Activated T-cell treated with anti-CD3 and anti-CD28 coated beads, Interleukin-2, amount 50 U/mL, for 72 hours (primary cell): ENCODE data around the gene CAMK2G. TPM values are rescaled to one million over a fixed set of nuclear protein-coding genes. Genes with fewer than 3 reads are reported as not detected.
A peak's percentile ranks its signal among the peaks of the same experiment; 100 is the strongest.
"Not testable (repeated sequence)": the region's sequence is repeated elsewhere in the genome, so short reads cannot be mapped to it uniquely, and the experiment has no call there.

Source experiments
- ATAC-seq, 2 donors: fragments of 150-1000 bp; cut with Tn5 transposase; replicated peaks in 1 of 2; 2 replicates each; pipeline ENCODE4 v1.10.0; 2021; ENCODE audit warnings: moderate library complexity in 2 of 2, mild to moderate bottlenecking in 1 of 2
- DNase-seq, 2 donors: peaks; one replicate each; pipeline ENCODE4 v3.0.0; 2021 to 2022; ENCODE audit warnings: mixed read lengths in 1 of 2
- H3K27ac Mint-ChIP-seq: one replicate; pipeline ENCODE4 v1.8.0; 2022; ENCODE audit warnings: mild to moderate bottlenecking, moderate library complexity, mixed read lengths
- H3K27me3 Mint-ChIP-seq: one replicate; pipeline ENCODE4 v1.8.0; 2022; ENCODE audit warnings: low read depth, mixed read lengths
- H3K36me3 Mint-ChIP-seq, 2 donors: one replicate each; pipeline ENCODE4 v1.8.0; 2022; ENCODE audit warnings: mixed read lengths in 2 of 2, mild to moderate bottlenecking in 1 of 2; ENCODE audit not compliant: insufficient read depth in 2 of 2
- H3K4me1 Mint-ChIP-seq: one replicate; pipeline ENCODE4 v1.8.0; 2022; ENCODE audit warnings: low read depth, mixed read lengths
- H3K4me3 Mint-ChIP-seq, 2 donors: one replicate each; pipeline ENCODE4 v1.8.0; 2022; ENCODE audit warnings: mild to moderate bottlenecking in 2 of 2, mixed read lengths in 2 of 2, moderate library complexity in 2 of 2
- H3K9me3 Mint-ChIP-seq, 2 donors: one replicate each; pipeline ENCODE4 v1.8.0; 2022; ENCODE audit warnings: mixed read lengths in 2 of 2
- total RNA-seq, 2 donors: library from RNA; stranded (reverse); gene quantifications; one replicate each; pipeline ENCODE4 v1.2.3, GENCODE V29; 2022

The CAMK2G gene
- total RNA-seq, 2 donors from 2014 or later, result 25.0 to 30.3 TPM

DNA sequence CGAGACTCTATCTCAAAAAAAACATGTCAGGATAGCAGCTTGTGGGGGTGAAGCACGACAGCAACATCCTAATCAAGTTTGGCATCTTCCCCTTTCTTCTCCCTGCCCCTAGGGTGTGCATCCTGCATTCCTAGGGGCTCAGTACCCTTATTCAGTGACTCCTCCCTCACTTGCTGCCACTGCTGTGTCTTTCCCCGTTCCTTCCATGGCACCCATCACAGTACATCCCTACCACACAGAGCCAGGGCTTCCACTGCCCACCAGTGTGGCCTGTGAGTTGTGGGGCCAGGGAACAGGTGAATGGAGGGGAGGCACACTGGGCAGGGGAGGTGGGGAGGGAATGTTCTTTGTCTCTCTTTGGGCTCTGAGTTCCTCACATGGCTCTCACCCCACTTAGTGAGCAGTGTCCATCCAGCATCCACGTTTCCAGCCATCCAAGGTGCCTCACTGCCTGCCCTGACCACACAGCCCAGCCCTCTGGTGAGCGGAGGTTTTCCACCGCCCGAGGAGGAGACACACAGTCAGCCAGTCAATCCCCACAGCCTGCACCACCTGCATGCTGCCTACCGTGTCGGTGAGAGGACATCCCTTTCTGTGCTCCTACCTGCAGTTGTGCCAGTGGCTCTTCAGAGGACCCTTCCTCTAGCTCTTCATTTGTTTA lies 74.3 kb downstream of the CAMK2G start:
- H3K36me3 Mint-ChIP-seq, result peaks cover 7 to 27% of the 10 kb centered on the region in 2 donors
- H3K4me3 Mint-ChIP-seq, result no peak overlapping the region
- peaks cover 19% of the 10 kb centered on the region for H3K4me1 Mint-ChIP-seq
- H3K27ac Mint-ChIP-seq, result peak overlapping the region; percentile 21
- no peaks in the 10 kb centered on the region for H3K9me3 Mint-ChIP-seq
- ATAC-seq (no peak), DNase-seq (no peak)
- H3K27me3 Mint-ChIP-seq, result no peaks in the 10 kb centered on the region

DNA sequence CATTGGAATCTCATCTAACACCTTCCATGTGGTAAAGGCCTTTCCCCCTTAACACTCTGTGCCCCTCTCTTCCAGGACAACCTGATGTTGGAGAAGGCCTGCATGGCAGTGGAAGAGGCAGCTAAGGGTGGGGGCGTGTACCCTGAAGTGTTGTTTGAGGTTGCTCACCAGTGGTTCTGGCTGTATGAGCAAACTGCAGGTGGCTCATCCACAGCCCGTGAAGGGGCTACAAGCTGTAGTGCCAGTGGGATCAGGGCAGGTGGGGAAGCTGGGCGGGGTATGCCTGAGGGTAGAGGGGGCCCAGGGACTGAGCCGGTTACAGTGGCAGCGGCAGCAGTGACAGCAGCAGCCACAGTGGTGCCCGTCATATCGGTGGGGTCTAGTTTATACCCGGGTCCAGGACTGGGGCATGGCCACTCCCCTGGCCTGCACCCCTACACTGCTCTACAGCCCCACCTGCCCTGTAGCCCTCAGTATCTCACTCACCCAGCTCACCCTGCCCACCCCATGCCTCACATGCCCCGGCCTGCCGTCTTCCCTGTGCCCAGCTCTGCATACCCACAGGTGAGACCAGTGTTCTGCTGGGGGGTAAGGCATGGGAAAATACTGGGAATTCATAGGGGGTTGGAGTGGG lies 75.3 kb downstream of the CAMK2G start:
- Mint-ChIP-seq H3K27me3 (no peaks in the 10 kb centered on the region), H3K4me1 (peaks cover 13% of the 10 kb centered on the region), H3K4me3 (no peak overlapping the region), H3K27ac (peak overlapping the region; percentile 11), H3K36me3 (peaks cover 7 to 28% of the 10 kb centered on the region in 2 donors), H3K9me3 (no peaks in the 10 kb centered on the region)
- DNase-seq (no peak), ATAC-seq (peak; percentile 14 to 16)

DNA sequence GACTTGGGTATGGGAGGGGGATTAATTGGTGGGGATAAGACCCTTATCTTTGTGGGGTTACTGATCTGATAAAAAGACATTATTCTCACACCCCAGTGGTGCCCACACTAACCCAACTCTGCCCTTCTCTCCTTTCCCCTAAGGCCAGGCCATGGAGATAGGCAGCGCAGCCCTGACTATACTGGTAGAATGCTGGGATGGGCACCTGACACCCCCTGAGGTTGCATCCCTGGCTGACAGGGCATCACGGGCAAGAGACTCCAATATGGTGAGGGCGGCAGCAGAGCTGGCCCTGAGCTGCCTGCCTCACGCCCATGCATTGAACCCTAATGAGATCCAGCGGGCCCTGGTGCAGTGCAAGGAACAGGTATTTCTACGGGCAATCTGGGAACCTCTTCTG lies 76.3 kb downstream of the CAMK2G start:
- peak overlapping the region; percentile 5 for H3K27ac Mint-ChIP-seq
- H3K4me1 Mint-ChIP-seq, result peaks cover 8% of the 10 kb centered on the region
- H3K9me3 Mint-ChIP-seq, result no peaks in the 10 kb centered on the region
- peaks cover 7 to 25% of the 10 kb centered on the region in 2 donors for H3K36me3 Mint-ChIP-seq
- H3K4me3 Mint-ChIP-seq, result no peak overlapping the region
- DNase-seq (no peak), ATAC-seq (no peak)
- H3K27me3 Mint-ChIP-seq, result no peaks in the 10 kb centered on the region

DNA sequence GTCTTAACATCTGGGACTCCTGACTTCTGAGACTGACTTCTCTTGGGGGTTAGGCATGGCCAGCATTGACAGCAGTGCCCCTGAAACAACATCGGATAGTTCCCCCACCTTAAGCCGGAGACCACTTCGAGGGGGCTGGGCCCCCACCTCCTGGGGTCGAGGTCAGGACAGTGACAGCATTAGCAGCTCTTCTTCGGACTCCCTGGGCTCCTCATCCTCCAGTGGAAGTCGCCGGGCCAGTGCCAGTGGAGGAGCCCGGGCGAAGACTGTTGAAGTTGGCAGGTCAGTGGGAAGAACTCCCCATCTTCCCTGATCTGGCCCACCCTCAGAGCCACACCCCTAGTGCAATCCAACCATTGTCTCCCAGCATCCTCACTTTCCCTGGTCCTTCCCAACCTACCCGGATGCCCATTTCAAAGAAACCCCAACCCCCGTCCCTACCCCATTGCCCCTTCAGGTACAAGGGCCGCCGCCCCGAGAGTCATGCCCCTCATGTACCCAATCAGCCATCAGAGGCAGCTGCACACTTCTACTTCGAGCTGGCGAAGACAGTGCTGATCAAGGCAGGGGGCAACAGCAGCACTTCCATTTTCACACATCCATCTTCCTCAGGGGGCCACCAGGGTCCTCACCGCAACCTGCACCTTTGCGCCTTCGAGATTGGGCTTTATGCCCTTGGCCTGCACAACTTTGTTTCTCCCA lies 76.9 kb downstream of the CAMK2G start:
- H3K4me1 Mint-ChIP-seq, result peaks cover 7% of the 10 kb centered on the region
- H3K36me3 Mint-ChIP-seq, result peaks cover 4 to 23% of the 10 kb centered on the region in 2 donors
- no peak overlapping the region for H3K4me3 Mint-ChIP-seq
- ATAC-seq (no peak), DNase-seq (no peak)
- no peaks in the 10 kb centered on the region for H3K9me3 Mint-ChIP-seq
- H3K27me3 Mint-ChIP-seq, result no peaks in the 10 kb centered on the region
- peak overlapping the region; percentile 5 for H3K27ac Mint-ChIP-seq

DNA sequence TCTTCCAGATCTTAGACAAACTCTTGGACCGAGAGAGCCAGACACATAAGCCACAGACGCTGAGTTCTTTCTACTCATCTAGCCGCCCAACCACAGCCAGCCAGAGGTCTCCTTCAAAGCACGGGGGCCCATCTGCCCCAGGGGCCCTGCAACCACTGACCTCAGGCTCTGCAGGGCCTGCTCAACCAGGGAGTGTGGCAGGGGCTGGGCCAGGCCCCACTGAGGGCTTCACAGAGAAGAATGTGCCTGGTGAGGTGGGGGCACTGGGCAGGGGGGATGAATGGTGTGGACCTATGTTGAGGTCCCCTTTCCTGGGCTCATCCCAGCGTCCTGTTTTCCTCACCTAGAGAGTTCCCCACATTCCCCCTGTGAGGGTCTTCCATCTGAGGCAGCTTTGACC lies 77.6 kb downstream of the CAMK2G start:
- H3K27me3 Mint-ChIP-seq, result no peaks in the 10 kb centered on the region
- H3K27ac Mint-ChIP-seq, result peak overlapping the region; percentile 90
- no peak overlapping the region for H3K4me3 Mint-ChIP-seq
- peaks cover 4 to 23% of the 10 kb centered on the region in 2 donors for H3K36me3 Mint-ChIP-seq
- no peaks in the 10 kb centered on the region for H3K9me3 Mint-ChIP-seq
- DNase-seq (no peak), ATAC-seq (no peak)
- H3K4me1 Mint-ChIP-seq, result peaks cover 7% of the 10 kb centered on the region

DNA sequence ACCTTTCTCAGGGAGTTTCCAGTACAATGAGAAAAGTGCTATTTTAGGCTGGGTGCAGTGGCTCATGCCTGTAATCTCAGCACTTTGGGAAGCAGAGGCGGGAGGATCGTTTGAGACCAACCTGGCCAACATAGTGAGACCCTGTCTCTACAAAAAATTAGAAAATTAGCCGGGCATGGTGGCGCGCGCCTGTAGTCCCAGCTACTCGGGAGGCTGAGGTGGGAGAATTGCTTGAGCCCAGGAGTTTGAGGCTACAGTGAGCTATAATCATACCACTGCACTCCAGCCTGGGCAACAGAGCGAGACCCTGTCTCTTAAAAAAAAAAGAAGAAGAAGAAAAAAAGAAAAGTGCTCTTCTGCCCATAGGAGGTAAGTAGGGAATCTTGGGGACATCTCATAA lies 78.3 kb downstream of the CAMK2G start:
- Mint-ChIP-seq H3K27ac (peak overlapping the region; percentile 90), H3K36me3 (peaks cover 6 to 21% of the 10 kb centered on the region in 2 donors)
- ATAC-seq, H3K9me3 Mint-ChIP-seq, H3K4me3 Mint-ChIP-seq, DNase-seq, H3K4me1 Mint-ChIP-seq, H3K27me3 Mint-ChIP-seq: not testable (repeated sequence)

DNA sequence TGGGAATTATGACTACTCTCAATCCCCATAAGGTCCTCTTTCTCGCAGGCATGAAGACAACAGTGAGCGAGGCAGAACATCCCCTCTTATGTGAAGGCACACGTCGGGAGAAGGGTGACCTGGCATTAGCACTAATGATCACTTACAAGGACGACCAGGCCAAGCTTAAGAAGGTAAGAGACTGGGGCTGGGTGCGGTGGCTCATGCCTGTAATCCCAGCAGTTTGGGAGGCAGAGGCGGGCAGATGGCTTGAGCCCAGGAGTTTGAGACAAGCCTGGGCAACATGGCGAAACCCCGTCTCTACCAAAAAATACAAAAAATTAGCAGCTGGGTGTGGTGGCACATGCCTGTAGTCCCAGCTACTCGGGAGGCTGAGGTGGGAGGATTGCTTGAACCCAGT lies 78.9 kb downstream of the CAMK2G start:
- not testable (repeated sequence) for DNase-seq, H3K27me3 Mint-ChIP-seq, ATAC-seq, H3K27ac Mint-ChIP-seq, H3K4me3 Mint-ChIP-seq, H3K4me1 Mint-ChIP-seq, H3K9me3 Mint-ChIP-seq
- peaks cover 6 to 24% of the 10 kb centered on the region in 2 donors for H3K36me3 Mint-ChIP-seq

DNA sequence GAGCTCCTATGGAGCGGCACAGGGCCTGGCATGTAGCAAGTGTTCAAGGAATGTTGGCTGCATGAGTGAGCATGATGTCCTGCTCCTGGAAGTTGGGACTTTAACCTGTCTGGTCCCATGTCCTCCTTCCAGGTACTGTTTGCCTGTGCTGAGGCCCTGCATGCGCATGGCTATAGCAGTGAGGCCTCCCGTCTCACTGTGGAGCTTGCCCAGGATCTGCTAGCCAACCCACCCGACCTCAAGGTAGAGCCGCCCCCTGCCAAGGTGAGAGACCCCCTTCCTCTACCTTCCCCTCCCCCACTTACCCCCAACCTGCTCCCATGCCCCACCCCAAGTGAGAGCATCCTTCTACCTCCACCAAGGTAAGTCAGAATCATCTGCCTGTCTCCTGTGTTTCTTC lies 80.9 kb downstream of the CAMK2G start:
- no peaks in the 10 kb centered on the region for H3K9me3 Mint-ChIP-seq
- H3K27me3 Mint-ChIP-seq, result no peaks in the 10 kb centered on the region
- H3K4me3 Mint-ChIP-seq, result no peak overlapping the region
- H3K27ac Mint-ChIP-seq, result peak overlapping the region; percentile 49
- ATAC-seq (no peak), DNase-seq (no peak)
- peaks cover 9 to 28% of the 10 kb centered on the region in 2 donors for H3K36me3 Mint-ChIP-seq
- H3K4me1 Mint-ChIP-seq, result peaks cover 7% of the 10 kb centered on the region

DNA sequence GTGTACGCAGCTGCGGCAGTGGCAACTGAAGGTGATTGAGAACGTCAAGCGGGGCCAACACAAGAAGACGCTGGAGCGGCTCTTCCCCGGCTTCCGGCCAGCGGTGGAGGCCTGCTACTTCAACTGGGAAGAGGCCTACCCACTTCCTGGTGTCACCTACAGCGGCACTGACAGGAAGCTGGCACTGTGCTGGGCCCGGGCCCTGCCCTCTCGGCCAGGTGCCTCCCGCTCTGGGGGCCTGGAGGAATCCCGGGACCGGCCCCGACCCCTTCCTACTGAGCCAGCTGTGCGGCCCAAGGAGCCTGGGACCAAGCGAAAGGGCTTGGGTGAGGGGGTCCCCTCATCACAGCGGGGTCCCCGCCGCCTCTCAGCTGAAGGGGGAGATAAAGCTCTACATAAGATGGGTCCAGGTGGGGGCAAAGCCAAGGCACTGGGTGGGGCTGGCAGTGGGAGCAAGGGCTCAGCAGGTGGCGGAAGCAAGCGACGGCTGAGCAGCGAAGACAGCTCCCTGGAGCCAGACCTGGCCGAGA lies 82.4 kb downstream of the CAMK2G start:
- ATAC-seq, result peak; percentile 15 to 18
- H3K4me3 Mint-ChIP-seq, result no peak overlapping the region
- peaks cover 21% of the 10 kb centered on the region for H3K4me1 Mint-ChIP-seq
- no peaks in the 10 kb centered on the region for H3K9me3 Mint-ChIP-seq
- no peak overlapping the region for H3K27ac Mint-ChIP-seq
- DNase-seq, result no peak
- peaks cover 7 to 22% of the 10 kb centered on the region in 2 donors for H3K36me3 Mint-ChIP-seq
- H3K27me3 Mint-ChIP-seq, result no peaks in the 10 kb centered on the region

DNA sequence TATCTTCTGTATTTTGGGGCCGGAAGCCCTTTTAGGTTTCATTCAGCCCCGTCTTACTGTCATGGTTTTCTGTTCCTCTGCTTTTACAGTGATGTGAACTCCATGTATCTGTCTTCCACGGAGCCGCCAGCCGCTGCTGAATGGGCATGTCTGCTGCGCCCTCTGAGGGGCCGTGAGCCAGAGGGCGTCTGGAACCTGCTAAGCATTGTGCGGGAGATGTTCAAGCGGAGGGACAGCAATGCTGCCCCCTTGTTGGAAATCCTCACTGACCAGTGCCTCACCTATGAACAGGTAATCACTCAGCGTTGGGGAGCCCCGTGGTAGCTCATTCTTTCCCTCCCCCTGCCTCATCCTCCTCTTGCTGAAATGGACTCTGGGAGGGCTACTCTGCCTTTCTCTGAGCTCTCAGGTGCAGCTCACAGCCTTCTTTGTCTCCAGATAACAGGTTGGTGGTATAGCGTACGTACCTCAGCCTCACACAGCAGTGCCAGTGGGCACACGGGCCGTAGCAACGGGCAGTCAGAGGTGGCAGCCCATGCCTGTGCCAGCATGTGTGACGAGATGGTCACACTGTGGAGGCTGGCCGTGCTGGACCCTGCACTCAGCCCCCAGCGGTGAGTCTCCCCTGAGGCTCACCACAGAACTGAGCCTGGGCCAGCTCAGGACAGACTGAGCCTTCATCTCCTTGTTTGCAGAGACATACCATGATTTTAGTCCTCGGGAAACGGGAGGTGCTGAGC lies 83.3 kb downstream of the CAMK2G start:
- H3K9me3 Mint-ChIP-seq, result no peaks in the 10 kb centered on the region
- H3K4me3 Mint-ChIP-seq, result no peak overlapping the region
- H3K27me3 Mint-ChIP-seq, result no peaks in the 10 kb centered on the region
- no peak overlapping the region for H3K27ac Mint-ChIP-seq
- DNase-seq, result no peak
- H3K36me3 Mint-ChIP-seq, result peaks cover 7 to 21% of the 10 kb centered on the region in 2 donors
- ATAC-seq, result peak in 1 of 2 donors; percentile 14
- H3K4me1 Mint-ChIP-seq, result peaks cover 30% of the 10 kb centered on the region

DNA sequence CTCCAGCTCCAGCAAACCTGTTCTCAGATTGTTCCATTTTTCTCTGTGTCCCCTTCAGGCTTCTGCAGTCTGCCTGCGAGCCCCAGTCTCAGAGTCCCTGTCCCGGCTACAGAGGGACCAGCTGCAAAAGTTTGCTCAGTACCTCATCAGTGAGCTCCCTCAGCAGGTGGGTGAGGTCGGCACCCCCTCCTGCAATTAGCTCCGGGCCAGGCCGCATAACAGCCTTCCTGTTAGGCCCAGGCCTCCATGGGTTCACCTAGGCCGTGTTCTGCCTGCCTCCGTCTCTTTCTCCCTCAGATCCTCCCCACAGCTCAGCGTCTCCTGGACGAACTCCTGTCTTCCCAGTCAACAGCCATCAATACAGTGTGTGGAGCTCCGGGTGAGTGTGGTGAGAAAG lies 84.7 kb downstream of the CAMK2G start:
- H3K4me3 Mint-ChIP-seq, result no peak overlapping the region
- H3K27me3 Mint-ChIP-seq, result no peaks in the 10 kb centered on the region
- no peak for DNase-seq
- H3K36me3 Mint-ChIP-seq, result peaks cover 7 to 16% of the 10 kb centered on the region in 2 donors
- H3K4me1 Mint-ChIP-seq, result peaks cover 38% of the 10 kb centered on the region
- no peaks in the 10 kb centered on the region for H3K9me3 Mint-ChIP-seq
- H3K27ac Mint-ChIP-seq, result no peak overlapping the region
- no peak for ATAC-seq

DNA sequence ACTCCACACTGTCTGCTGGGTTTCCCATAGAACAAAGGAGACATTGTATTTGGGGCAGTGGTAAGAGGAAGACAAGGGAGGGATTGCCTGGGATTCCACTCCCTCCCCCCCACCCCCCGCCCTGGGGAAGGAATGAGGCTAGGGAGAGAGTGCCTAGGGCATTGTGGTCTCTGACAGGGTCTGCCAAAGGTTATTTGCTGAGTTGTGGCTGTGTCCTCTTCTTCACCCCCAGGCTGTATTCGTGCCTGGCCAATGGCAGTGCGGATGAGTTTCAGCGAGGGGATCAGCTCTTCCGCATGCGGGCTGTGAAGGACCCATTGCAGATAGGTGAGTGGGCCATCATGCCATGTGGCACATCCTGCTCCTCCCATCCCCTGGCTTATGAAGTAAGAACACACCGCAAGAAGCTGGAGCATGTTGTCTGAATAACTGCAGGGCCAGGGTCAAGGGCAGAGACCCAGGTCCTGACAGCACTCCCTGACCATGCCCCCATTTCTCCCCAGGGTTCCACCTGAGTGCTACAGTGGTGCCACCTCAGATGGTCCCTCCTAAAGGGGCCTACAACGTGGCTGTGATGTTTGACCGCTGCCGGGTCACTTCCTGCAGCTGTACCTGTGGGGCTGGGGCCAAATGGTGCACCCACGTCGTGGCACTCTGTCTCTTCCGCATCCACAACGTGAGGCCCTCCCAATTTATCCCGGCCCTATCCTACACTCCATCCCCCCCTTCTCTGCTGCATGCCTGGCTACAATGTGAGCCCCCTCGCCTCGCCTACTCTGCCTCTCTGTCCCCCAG lies 85.3 kb downstream of the CAMK2G start:
- H3K4me3 Mint-ChIP-seq, result no peak overlapping the region
- ATAC-seq (no peak), DNase-seq (no peak)
- H3K36me3 Mint-ChIP-seq, result peaks cover 7 to 13% of the 10 kb centered on the region in 2 donors
- peaks cover 43% of the 10 kb centered on the region for H3K4me1 Mint-ChIP-seq
- no peak overlapping the region for H3K27ac Mint-ChIP-seq
- H3K27me3 Mint-ChIP-seq, result no peaks in the 10 kb centered on the region
- no peaks in the 10 kb centered on the region for H3K9me3 Mint-ChIP-seq
